ENCODE data around the gene NR4A2. TPM values are rescaled to one million over a fixed set of nuclear protein-coding genes. Genes with fewer than 3 reads are reported as not detected.

Gene NR4A2
- total RNA-seq, 1 donor from 2014 or later: 4.0 TPM

DNA sequence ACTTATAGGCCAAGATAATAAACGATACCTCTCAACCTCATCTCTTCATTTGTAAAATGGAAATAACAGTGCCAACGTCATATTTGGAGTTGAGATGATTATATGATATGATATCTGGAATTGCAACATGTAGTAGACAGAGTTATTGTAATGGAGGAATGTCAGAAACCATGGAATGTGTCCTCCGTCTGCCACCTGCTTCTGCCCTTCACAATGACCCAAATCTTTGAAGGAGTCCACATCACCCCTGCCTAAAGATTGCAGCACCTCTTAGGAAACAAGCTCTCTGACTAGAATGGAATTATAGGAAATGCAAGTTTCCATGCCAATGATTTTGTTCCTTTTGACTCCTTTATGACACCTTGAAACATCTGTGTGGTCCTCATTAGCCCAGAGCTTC, 14.9 kb downstream of the NR4A2 start:
- ATAC-seq (no peak), DNase-seq (no peak)
- H3K4me1 ChIP-seq: peaks cover 31% of the 10 kb centered on the region
- H3K36me3 ChIP-seq: no peaks in the 10 kb centered on the region
- peaks cover 33% of the 10 kb centered on the region for H3K27me3 ChIP-seq (ENCODE audit: low read depth)
- no peak overlapping the region for H3K4me3 ChIP-seq
- intact Hi-C loops (cut with DNase I): no loop called here
- H3K27ac ChIP-seq: no peak overlapping the region
- H3K9me3 ChIP-seq: no peaks in the 10 kb centered on the region
- TF ChIP-seq, protein P1, sequence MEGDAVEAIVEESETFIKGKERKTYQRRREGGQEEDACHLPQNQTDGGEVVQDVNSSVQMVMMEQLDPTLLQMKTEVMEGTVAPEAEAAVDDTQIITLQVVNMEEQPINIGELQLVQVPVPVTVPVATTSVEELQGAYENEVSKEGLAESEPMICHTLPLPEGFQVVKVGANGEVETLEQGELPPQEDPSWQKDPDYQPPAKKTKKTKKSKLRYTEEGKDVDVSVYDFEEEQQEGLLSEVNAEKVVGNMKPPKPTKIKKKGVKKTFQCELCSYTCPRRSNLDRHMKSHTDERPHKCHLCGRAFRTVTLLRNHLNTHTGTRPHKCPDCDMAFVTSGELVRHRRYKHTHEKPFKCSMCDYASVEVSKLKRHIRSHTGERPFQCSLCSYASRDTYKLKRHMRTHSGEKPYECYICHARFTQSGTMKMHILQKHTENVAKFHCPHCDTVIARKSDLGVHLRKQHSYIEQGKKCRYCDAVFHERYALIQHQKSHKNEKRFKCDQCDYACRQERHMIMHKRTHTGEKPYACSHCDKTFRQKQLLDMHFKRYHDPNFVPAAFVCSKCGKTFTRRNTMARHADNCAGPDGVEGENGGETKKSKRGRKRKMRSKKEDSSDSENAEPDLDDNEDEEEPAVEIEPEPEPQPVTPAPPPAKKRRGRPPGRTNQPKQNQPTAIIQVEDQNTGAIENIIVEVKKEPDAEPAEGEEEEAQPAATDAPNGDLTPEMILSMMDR (IDR thresholded peaks at IDR 0.05): no peak

DNA sequence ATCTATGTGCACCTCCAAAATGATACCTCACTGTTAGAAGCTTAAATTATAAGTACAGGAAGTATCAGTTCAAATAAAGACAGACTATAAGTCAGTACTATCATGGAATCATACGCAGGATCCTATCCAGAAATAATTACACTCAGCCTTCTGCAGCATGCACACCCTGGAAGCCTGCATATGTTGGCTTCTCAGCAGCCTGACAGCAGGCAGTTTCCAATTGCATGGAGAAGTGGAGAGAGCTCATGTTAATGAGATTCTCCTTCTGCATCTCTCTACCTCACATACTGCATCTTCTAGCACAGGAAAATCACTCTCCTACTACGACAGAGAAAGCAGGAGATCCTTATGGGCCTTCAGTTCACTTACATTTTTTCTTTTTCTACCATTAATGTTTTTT, 20.5 kb downstream of the NR4A2 start:
- H3K36me3 ChIP-seq: no peaks in the 10 kb centered on the region
- intact Hi-C loops (cut with DNase I): no loop called here
- no peak overlapping the region for H3K4me3 ChIP-seq
- no peaks in the 10 kb centered on the region for H3K4me1 ChIP-seq
- DNase-seq: no peak
- no peak for ATAC-seq
- H3K27me3 ChIP-seq (ENCODE audit: low read depth): no peaks in the 10 kb centered on the region
- H3K9me3 ChIP-seq: no peaks in the 10 kb centered on the region
- TF ChIP-seq, protein P1 (IDR thresholded peaks at IDR 0.05): no peak
- H3K27ac ChIP-seq: no peak overlapping the region

DNA sequence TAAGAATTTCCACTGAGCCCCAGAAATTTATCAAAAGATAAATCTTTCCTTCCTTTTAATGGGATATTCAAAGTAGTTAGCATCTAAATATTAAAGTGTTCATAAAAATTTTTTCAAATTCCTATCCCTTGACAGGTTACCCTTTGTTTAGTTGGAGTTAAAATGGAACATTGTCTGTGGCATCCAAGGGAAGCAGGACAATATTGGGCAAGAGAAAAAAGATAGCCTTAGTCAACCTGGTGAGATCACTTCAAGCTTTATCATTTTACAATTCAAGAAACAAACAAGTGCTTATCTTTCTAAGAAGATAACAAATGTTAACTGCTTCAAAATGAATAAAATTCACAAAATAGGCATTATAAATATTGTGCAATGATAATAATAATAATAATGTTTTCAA, 21.7 kb downstream of the NR4A2 start:
- TF ChIP-seq, protein P1 (IDR thresholded peaks at IDR 0.05): no peak
- DNase-seq (no peak), ATAC-seq (no peak)
- no peak overlapping the region for H3K4me3 ChIP-seq
- no peaks in the 10 kb centered on the region for H3K27me3 ChIP-seq (ENCODE audit: low read depth)
- H3K27ac ChIP-seq: no peak overlapping the region
- H3K4me1 ChIP-seq: no peaks in the 10 kb centered on the region
- no peaks in the 10 kb centered on the region for H3K36me3 ChIP-seq
- H3K9me3 ChIP-seq: no peaks in the 10 kb centered on the region
- intact Hi-C loops (cut with DNase I): no loop called here

DNA sequence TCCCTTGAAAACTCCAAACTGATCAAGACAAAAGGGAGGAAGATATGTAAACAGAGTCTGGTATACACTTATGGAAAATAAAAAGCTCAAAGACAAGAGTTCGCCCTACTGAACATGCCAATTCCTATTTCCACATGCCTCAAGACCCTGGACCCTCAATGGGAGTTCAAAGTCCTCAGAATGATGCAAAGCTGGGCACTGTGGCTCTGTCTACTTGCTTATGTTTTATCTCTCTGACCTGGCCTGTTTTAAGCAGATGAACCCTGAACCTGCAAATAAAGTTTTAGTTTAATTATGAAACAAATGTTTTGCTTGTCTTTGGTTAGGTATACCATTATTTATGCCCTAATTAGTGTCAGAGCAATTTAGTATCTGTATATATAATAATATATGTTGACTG, 22.6 kb downstream of the NR4A2 start:
- ATAC-seq (no peak), DNase-seq (no peak)
- H3K4me3 ChIP-seq: no peak overlapping the region
- intact Hi-C loops (cut with DNase I): no loop called here
- H3K27ac ChIP-seq: no peak overlapping the region
- H3K9me3 ChIP-seq: no peaks in the 10 kb centered on the region
- H3K36me3 ChIP-seq: no peaks in the 10 kb centered on the region
- H3K27me3 ChIP-seq (ENCODE audit: low read depth): no peaks in the 10 kb centered on the region
- no peaks in the 10 kb centered on the region for H3K4me1 ChIP-seq
- TF ChIP-seq, protein P1 (IDR thresholded peaks at IDR 0.05): no peak

DNA sequence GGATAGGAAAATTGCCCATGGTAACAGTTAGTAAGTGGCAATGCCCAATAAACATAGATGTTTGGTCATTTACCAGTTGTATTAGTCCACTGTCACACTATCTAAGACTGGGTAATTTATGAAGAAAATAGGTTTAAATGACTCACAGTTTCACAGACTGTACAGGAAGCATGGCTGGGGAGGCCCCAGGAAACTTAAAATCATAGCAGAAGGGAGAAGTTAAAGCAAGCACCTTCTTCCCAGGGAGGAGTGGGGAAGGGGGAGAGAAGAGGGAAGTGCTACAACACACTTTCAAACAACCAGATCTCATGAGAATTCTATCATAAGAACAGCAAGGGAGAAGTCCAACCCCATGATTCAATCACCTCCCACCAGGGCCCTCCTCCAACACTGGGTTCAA, 23.4 kb downstream of the NR4A2 start:
- Histone ChIP-seq H3K9me3 (no peaks in the 10 kb centered on the region), H3K36me3 (no peaks in the 10 kb centered on the region), H3K4me1 (no peaks in the 10 kb centered on the region), H3K4me3 (no peak overlapping the region), H3K27me3 (ENCODE audit: low read depth) (no peaks in the 10 kb centered on the region), H3K27ac (no peak overlapping the region)
- intact Hi-C loops (cut with DNase I): no loop called here
- TF ChIP-seq, protein P1 (IDR thresholded peaks at IDR 0.05): no peak
- DNase-seq: no peak
- no peak for ATAC-seq

DNA sequence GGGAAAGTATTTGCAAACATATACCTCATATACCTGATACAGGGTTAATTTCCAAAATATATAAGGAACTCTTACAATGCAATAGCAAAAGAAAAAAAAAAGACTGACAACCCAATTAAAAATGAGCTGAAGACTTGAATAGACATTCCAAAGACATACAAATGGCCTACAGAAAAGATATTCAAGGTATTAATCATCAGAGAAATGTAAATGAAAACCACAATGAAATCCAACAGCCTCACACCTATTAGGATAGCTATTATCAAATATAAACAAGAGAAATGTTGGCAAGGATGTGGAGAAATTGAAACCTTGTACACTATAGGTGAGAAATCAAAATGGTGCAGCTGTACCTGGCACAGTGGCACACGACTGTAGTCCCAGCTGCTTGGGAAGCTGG, 25.7 kb downstream of the NR4A2 start:
- Histone ChIP-seq H3K36me3 (no peaks in the 10 kb centered on the region), H3K4me3 (no peak overlapping the region), H3K27me3 (ENCODE audit: low read depth) (no peaks in the 10 kb centered on the region), H3K4me1 (no peaks in the 10 kb centered on the region), H3K27ac (no peak overlapping the region), H3K9me3 (no peaks in the 10 kb centered on the region)
- intact Hi-C loops (cut with DNase I): no loop called here
- DNase-seq: no peak
- no peak for ATAC-seq
- TF ChIP-seq, protein P1 (IDR thresholded peaks at IDR 0.05): no peak
